ENCODE data around the gene SPSB2. TPM values are rescaled to one million over a fixed set of nuclear protein-coding genes. Genes with fewer than 3 reads are reported as not detected.

Gene SPSB2
- total RNA-seq, 1 donor from 2014 or later: 6.2 TPM

GRCh38 chr12:6863033-6863432 is 10.1 kb downstream of the SPSB2 start:
- no peak for TF ChIP-seq CTCF (conservative IDR thresholded peaks at IDR 0.05)
- no peak for DNase-seq (ENCODE audit: low read depth, low spot score)
- Mint-ChIP-seq H3K4me1 (peaks cover 11% of the 10 kb centered on the region), H3K9me3 (no peaks in the 10 kb centered on the region), H3K36me3 (ENCODE audit: low read depth) (peaks cover 28% of the 10 kb centered on the region), H3K27me3 (ENCODE audit: low read depth) (no peaks in the 10 kb centered on the region), H3K27ac (ENCODE audit: unreplicated experiment) (no peak overlapping the region), H3K4me3 (no peak overlapping the region)

GRCh38 chr12:6861391-6861790 is 11.7 kb downstream of the SPSB2 start:
- Mint-ChIP-seq H3K36me3 (ENCODE audit: low read depth) (peaks cover 31% of the 10 kb centered on the region), H3K27ac (ENCODE audit: unreplicated experiment) (no peak overlapping the region), H3K4me3 (no peak overlapping the region), H3K9me3 (no peaks in the 10 kb centered on the region), H3K4me1 (peaks cover under 1% of the 10 kb centered on the region), H3K27me3 (ENCODE audit: low read depth) (no peaks in the 10 kb centered on the region)
- TF ChIP-seq CTCF (conservative IDR thresholded peaks at IDR 0.05): no peak
- no peak for DNase-seq (ENCODE audit: low read depth, low spot score)

GRCh38 chr12:6860942-6861341 is 12.2 kb downstream of the SPSB2 start:
- no peak for TF ChIP-seq CTCF (conservative IDR thresholded peaks at IDR 0.05)
- H3K27ac Mint-ChIP-seq (ENCODE audit: unreplicated experiment): peak overlapping the region; percentile 48
- no peaks in the 10 kb centered on the region for H3K4me1 Mint-ChIP-seq
- H3K4me3 Mint-ChIP-seq: peak overlapping the region; percentile 32
- no peaks in the 10 kb centered on the region for H3K27me3 Mint-ChIP-seq (ENCODE audit: low read depth)
- H3K36me3 Mint-ChIP-seq (ENCODE audit: low read depth): peaks cover 31% of the 10 kb centered on the region
- no peaks in the 10 kb centered on the region for H3K9me3 Mint-ChIP-seq
- no peak for DNase-seq (ENCODE audit: low read depth, low spot score)

GRCh38 chr12:6860116-6860515 is 13.0 kb downstream of the SPSB2 start:
- H3K4me3 Mint-ChIP-seq: peak overlapping the region; percentile 56
- H3K4me1 Mint-ChIP-seq: no peaks in the 10 kb centered on the region
- H3K27me3 Mint-ChIP-seq (ENCODE audit: low read depth): no peaks in the 10 kb centered on the region
- H3K36me3 Mint-ChIP-seq (ENCODE audit: low read depth): peaks cover 28% of the 10 kb centered on the region
- TF ChIP-seq CTCF (conservative IDR thresholded peaks at IDR 0.05): no peak
- no peak overlapping the region for H3K27ac Mint-ChIP-seq (ENCODE audit: unreplicated experiment)
- no peak for DNase-seq (ENCODE audit: low read depth, low spot score)
- H3K9me3 Mint-ChIP-seq: no peaks in the 10 kb centered on the region

- Mint-ChIP-seq H3K4me1 (peaks cover 5% of the 10 kb centered on the region), H3K4me3 (no peak overlapping the region), H3K27ac (ENCODE audit: unreplicated experiment) (no peak overlapping the region), H3K36me3 (ENCODE audit: low read depth) (peaks cover 22% of the 10 kb centered on the region), H3K9me3 (no peaks in the 10 kb centered on the region), H3K27me3 (ENCODE audit: low read depth) (no peaks in the 10 kb centered on the region)
- no peak for TF ChIP-seq CTCF (conservative IDR thresholded peaks at IDR 0.05)
- no peak for DNase-seq (ENCODE audit: low read depth, low spot score)
Measured at GRCh38 chr12:6858799-6859198, 14.3 kb downstream of the SPSB2 start.

- H3K4me1 Mint-ChIP-seq: peaks cover 27% of the 10 kb centered on the region
- H3K27me3 Mint-ChIP-seq (ENCODE audit: low read depth): peaks cover 2% of the 10 kb centered on the region
- no peak for DNase-seq (ENCODE audit: low read depth, low spot score)
- H3K36me3 Mint-ChIP-seq (ENCODE audit: low read depth): peaks cover 8% of the 10 kb centered on the region
- no peaks in the 10 kb centered on the region for H3K9me3 Mint-ChIP-seq
- H3K4me3 Mint-ChIP-seq: peak overlapping the region; percentile 51
- H3K27ac Mint-ChIP-seq (ENCODE audit: unreplicated experiment): no peak overlapping the region
- TF ChIP-seq CTCF (conservative IDR thresholded peaks at IDR 0.05): no peak
Measured at GRCh38 chr12:6855322-6855721, 17.8 kb downstream of the SPSB2 start.

Data from neural crest cell (in vitro differentiated cells).